K562 (cell line): Measurements from ENCODE around the gene SH3BP5L. TPM values are rescaled to one million over a fixed set of nuclear protein-coding genes. Genes with fewer than 3 reads are reported as not detected.

Experiments
- CREB5 ChIP-seq: fragments of 250-450 bp; sonication (Bioruptor Pico); IDR thresholded peaks from 2 replicates; pipeline ENCODE4 v1.5.0; 2020; ENCODE audit warnings: mild to moderate bottlenecking
- HDAC1 ChIP-seq, 2 experiments: fragments of 450-650 bp; IDR thresholded peaks; 2 replicates each; pipeline ENCODE4 v1.6.1; 2016 to 2017; ENCODE audit warnings: inconsistent platforms in 1 of 2, mild to moderate bottlenecking in 1 of 2, moderate library complexity in 1 of 2
- HDAC6 ChIP-seq: IDR thresholded peaks from 2 replicates; pipeline ENCODE4 v1.6.1; 2012; ENCODE audit warnings: low read depth, mild to moderate bottlenecking, control low read depth, inconsistent platforms, low read length, moderate library complexity
- HLTF ChIP-seq: fragments of 450-650 bp; IDR thresholded peaks from 2 replicates; pipeline ENCODE4 v1.6.1; 2016
- HMG20A ChIP-seq: fragments of 450-650 bp; formaldehyde crosslinking; conservative IDR thresholded peaks from 2 replicates; pipeline ENCODE4 v1.4.0; 2020; ENCODE audit warnings: mild to moderate bottlenecking, mixed read lengths
- HOXB6 ChIP-seq: fragments of 250-450 bp; sonication (Bioruptor Pico); IDR thresholded peaks from 2 replicates; pipeline ENCODE4 v1.5.1; 2022; ENCODE audit warnings: mild to moderate bottlenecking, borderline replicate concordance
- JUNB ChIP-seq: fragments of 450-650 bp; formaldehyde crosslinking; conservative IDR thresholded peaks from 2 replicates; pipeline ENCODE4 v1.4.0; 2020; ENCODE audit warnings: mild to moderate bottlenecking
- KDM4B ChIP-seq, 2 experiments: fragments of 450-650 bp in 1 of 2; sonication (generic) in 1 of 2; IDR thresholded peaks; 2 replicates each; pipeline ENCODE4 v1.6.1; 2016 to 2017; ENCODE audit warnings: borderline replicate concordance in 2 of 2, antibody characterized with exemption in 1 of 2, low read depth in 1 of 2, mild to moderate bottlenecking in 1 of 2
- MAFF ChIP-seq: IDR thresholded peaks from 2 replicates; pipeline ENCODE4 v1.6.1; 2012; ENCODE audit warnings: low read length, improper control_type of control experiment
- MYC ChIP-seq, 2 experiments: fragments of 250-450 bp in 1 of 2; sonication (Bioruptor Pico) in 1 of 2; IDR thresholded peaks; 2 replicates each; pipeline versions ENCODE4 v1.5.1 to v1.6.1; 2012 to 2021; ENCODE audit warnings: low read depth in 2 of 2, borderline replicate concordance in 1 of 2, improper control_type of control experiment in 1 of 2, low read length in 1 of 2, mild to moderate bottlenecking in 1 of 2, moderate library complexity in 1 of 2
- NR3C1 ChIP-seq: sonication (generic); formaldehyde crosslinking; IDR thresholded peaks from 2 replicates; pipeline ENCODE4 v1.8.1; 2022; ENCODE audit warnings: missing genetic modification reagents
- PRMT5 ChIP-seq: sonication (generic); formaldehyde crosslinking; IDR thresholded peaks from 2 replicates; pipeline ENCODE4 v1.5.0; 2020; ENCODE audit warnings: missing genetic modification reagents
- RFX7 ChIP-seq: fragments of 250-450 bp; sonication (Bioruptor Pico); IDR thresholded peaks from 2 replicates; pipeline ENCODE4 v1.5.1; 2021; ENCODE audit warnings: mild to moderate bottlenecking
- TCF15 ChIP-seq: fragments of 250-450 bp; sonication (Bioruptor Pico); IDR thresholded peaks from 2 replicates; pipeline ENCODE4 v1.8.0; 2022; ENCODE audit warnings: moderate library complexity, mild to moderate bottlenecking, inconsistent platforms
- TRIM24 ChIP-seq, 2 experiments: fragments of 450-650 bp; IDR thresholded peaks; 2 replicates each; pipeline ENCODE4 v1.6.1; 2016
- ZBTB49 ChIP-seq: sonication (generic); formaldehyde crosslinking; IDR thresholded peaks from 2 replicates; pipeline ENCODE4 v1.8.0; 2022; ENCODE audit warnings: missing genetic modification reagents, mild to moderate bottlenecking, borderline replicate concordance
- ZHX1 ChIP-seq: fragments of 150-350 bp; conservative IDR thresholded peaks from 2 replicates; pipeline ENCODE4 v1.6.1; 2014; ENCODE audit warnings: low read length
- ZNF197 ChIP-seq: fragments of 200-800 bp; sonication (Bioruptor generic); IDR thresholded peaks from 2 replicates; pipeline ENCODE4 v1.6.1; 2016; ENCODE audit warnings: low read depth, missing genetic modification characterization, missing compliant biosample characterization
- ZNF282 ChIP-seq: sonication (generic); formaldehyde crosslinking; IDR thresholded peaks from 2 replicates; pipeline ENCODE4 v1.8.1; 2023; ENCODE audit warnings: missing genetic modification reagents
- ZNF586 ChIP-seq: fragments of 450-650 bp; formaldehyde crosslinking; conservative IDR thresholded peaks from 2 replicates; pipeline ENCODE4 v1.4.0; 2020; ENCODE audit warnings: mild to moderate bottlenecking, moderate library complexity
- ZNF75A ChIP-seq: fragments of 450-650 bp; formaldehyde crosslinking; IDR thresholded peaks from 2 replicates; pipeline ENCODE4 v1.4.0; 2020; ENCODE audit warnings: mild to moderate bottlenecking
- ZNF830 ChIP-seq: fragments of 250-450 bp; sonication (Bioruptor Pico); IDR thresholded peaks from 2 replicates; pipeline ENCODE4 v1.5.0; 2021; ENCODE audit warnings: mild to moderate bottlenecking
- polyA plus RNA-seq, 8 experiments: library from polyadenylated mRNA; depleted of rRNA in 4 of 8; stranded (reverse) in 5 of 8; unstranded in 3 of 8; fragments of >200 nt; fragmentation: Nextera tagmentation in 2 of 8; fragmentation: Illumina TruSeq in 1 of 8; extraction: Ambion mirVana in 2 of 8; extraction: Trizol in 1 of 8; gene quantifications; 2 replicates each; pipeline versions ENCODE4 v1.2.1 to v1.2.3, GENCODE V29; 2011 to 2014; ENCODE audit warnings: inconsistent platforms in 1 of 8, missing spikeins in 1 of 8
- total RNA-seq, 7 experiments: library from RNA; depleted of rRNA in 6 of 7; stranded (reverse); fragments of >200 nt in 6 of 7; fragmentation: Illumina TruSeq in 2 of 7; extraction: Trizol in 2 of 7; gene quantifications; 2 replicates each; pipeline versions ENCODE4 v1.2.1 to v1.2.3, GENCODE V29; 2011 to 2021; ENCODE audit warnings: low replicate concordance in 1 of 7

The SH3BP5L gene
- total and polyA plus RNA-seq, 9 of the 15 experiments (the other 6 are each of a cell fraction or from before 2014, with no cell fraction given), result 1.9 to 26.5 (median 15.8) TPM

GRCh38 chr1:248858096-248858890 is 32.6 kb upstream of the SH3BP5L start (continued):
- no peak for TF ChIP-seq HDAC6
- TF ChIP-seq MAFF, result no peak
- TF ChIP-seq HDAC1 (IDR thresholded peaks at IDR 0.05), result peak in 1 of 2 experiments; percentile 66; a peak in 2 of 4 replicates
- no peak for TF ChIP-seq TRIM24 (IDR thresholded peaks at IDR 0.05)
- no peak for TF ChIP-seq ZHX1
- no peak for TF ChIP-seq PRMT5
- TF ChIP-seq MYC (IDR thresholded peaks at IDR 0.05; ENCODE audit: low read depth, low read length), result peak; percentile 93
- TF ChIP-seq MYC (CRISPR knock-in tag; IDR thresholded peaks at IDR 0.05; ENCODE audit: borderline replicate concordance, low read depth), result peak; percentile 58; the same call in 1 of the 2 replicates
- peak; percentile 22 for TF ChIP-seq NR3C1
- TF ChIP-seq ZBTB49 (CRISPR knock-in tag), result 0 out of 2 replicates have a peak, but pooled peaks have one; percentile 27
- TF ChIP-seq ZNF75A, result no peak
- TF ChIP-seq HMG20A, result no peak
- TF ChIP-seq ZNF282 (CRISPR knock-in tag), result no peak
- TF ChIP-seq ZNF830 (CRISPR knock-in tag), result no peak
- TF ChIP-seq TCF15, result no peak
- TF ChIP-seq RFX7 (CRISPR knock-in tag), result no peak
- no peak for TF ChIP-seq CREB5 (CRISPR knock-in tag)
- TF ChIP-seq KDM4B (IDR thresholded peaks at IDR 0.05; ENCODE audit: borderline replicate concordance in 2 of 2, low read depth in 1 of 2), result no peak
- TF ChIP-seq ZNF586 (CRISPR knock-in tag), result no peak
- TF ChIP-seq HLTF, result no peak; the same call in 1 of the 2 replicates
- 0 out of 2 replicates have a peak, but pooled peaks have one; percentile 21 for TF ChIP-seq ZNF197
- TF ChIP-seq JUNB (CRISPR knock-in tag), result no peak
- no peak for TF ChIP-seq HOXB6 (CRISPR knock-in tag)
